WTC11 (cell line): ENCODE measurements around the gene ROBO1. TPM values are rescaled to one million over a fixed set of nuclear protein-coding genes. Genes with fewer than 3 reads are reported as not detected.

Experiments
- ATAC-seq: fragments of 200-7000 bp; cut with Tn5 transposase; 2 replicates; pipeline ENCODE4 v1.10.0; 2021; ENCODE audit warnings: mild to moderate bottlenecking, moderate library complexity
- CTCF ChIA-PET: fragments of 300-600 bp; sonication (Branson Sonifier 250); formaldehyde crosslinking; loops from one replicate; lab custom pipeline; 2021; ENCODE audit warnings: antibody characterized with exemption; lab: Charles Lee
- POLR2A ChIA-PET: fragments of 350-600 bp; sonication (Branson Sonifier 250); formaldehyde crosslinking; loops from one replicate; lab custom pipeline; 2021; ENCODE audit warnings: antibody characterized with exemption; lab: Charles Lee
- DNase-seq: peaks from one replicate; pipeline ENCODE4 v3.0.0; 2021; ENCODE audit warnings: low spot score
- H3K27ac Mint-ChIP-seq: 2 replicates; pipeline ENCODE4 v1.8.0; 2021; ENCODE audit warnings: mixed read lengths
- H3K27me3 Mint-ChIP-seq: 2 replicates; pipeline ENCODE4 v1.8.0; 2021; ENCODE audit warnings: low read depth, mild to moderate bottlenecking, moderate library complexity, mixed read lengths
- H3K36me3 Mint-ChIP-seq: 2 replicates; pipeline ENCODE4 v1.8.0; 2021; ENCODE audit warnings: mixed read lengths
- H3K4me1 Mint-ChIP-seq: 2 replicates; pipeline ENCODE4 v1.8.0; 2022; ENCODE audit warnings: mixed read lengths
- H3K4me3 Mint-ChIP-seq: 2 replicates; pipeline ENCODE4 v1.8.0; 2021; ENCODE audit warnings: mild to moderate bottlenecking, moderate library complexity, mixed read lengths
- H3K9me3 Mint-ChIP-seq: 2 replicates; pipeline ENCODE4 v1.8.0; 2021; ENCODE audit warnings: mixed read lengths
- ATF2 ChIP-seq: sonication (generic); formaldehyde crosslinking; IDR thresholded peaks from 2 replicates; pipeline ENCODE4 v1.8.1; 2022; ENCODE audit warnings: low read depth, missing genetic modification reagents, borderline replicate concordance
- ATF6 ChIP-seq: sonication (generic); formaldehyde crosslinking; IDR thresholded peaks from 2 replicates; pipeline ENCODE4 v1.8.1; 2023; ENCODE audit warnings: mild to moderate bottlenecking, missing genetic modification reagents
- CBFB ChIP-seq: sonication (generic); formaldehyde crosslinking; IDR thresholded peaks from 2 replicates; pipeline ENCODE4 v1.8.1; 2022; ENCODE audit warnings: mild to moderate bottlenecking, low read depth, missing genetic modification reagents
- GABPB1 ChIP-seq: sonication (generic); formaldehyde crosslinking; IDR thresholded peaks from 2 replicates; pipeline ENCODE4 v1.8.1; 2023; ENCODE audit warnings: mild to moderate bottlenecking, missing genetic modification reagents
- HMGXB4 ChIP-seq: sonication (generic); formaldehyde crosslinking; IDR thresholded peaks from 2 replicates; pipeline ENCODE4 v1.8.1; 2023; ENCODE audit warnings: mild to moderate bottlenecking, moderate library complexity, missing genetic modification reagents
- MYBL2 ChIP-seq: sonication (generic); formaldehyde crosslinking; IDR thresholded peaks from 2 replicates; pipeline ENCODE4 v1.8.1; 2023; ENCODE audit warnings: mild to moderate bottlenecking, moderate library complexity, missing genetic modification reagents
- NFE2L1 ChIP-seq: sonication (generic); formaldehyde crosslinking; IDR thresholded peaks from 2 replicates; pipeline ENCODE4 v1.8.1; 2023; ENCODE audit warnings: missing genetic modification reagents
- STAT6 ChIP-seq: sonication (generic); formaldehyde crosslinking; conservative IDR thresholded peaks from 2 replicates; pipeline ENCODE4 v1.8.1; 2023; ENCODE audit warnings: mild to moderate bottlenecking, low read depth, missing genetic modification reagents, moderate library complexity
- TCF7 ChIP-seq: sonication (generic); formaldehyde crosslinking; IDR thresholded peaks from 2 replicates; pipeline ENCODE4 v1.8.0; 2022; ENCODE audit warnings: mild to moderate bottlenecking, low read depth, missing genetic modification reagents, moderate library complexity
- TEAD4 ChIP-seq: sonication (generic); formaldehyde crosslinking; IDR thresholded peaks from 2 replicates; pipeline ENCODE4 v1.8.0; 2022; ENCODE audit warnings: mild to moderate bottlenecking, missing genetic modification reagents
- ZNF219 ChIP-seq: sonication (generic); formaldehyde crosslinking; IDR thresholded peaks from 2 replicates; pipeline ENCODE4 v1.8.0; 2023; ENCODE audit warnings: missing genetic modification reagents, mild to moderate bottlenecking, borderline replicate concordance
- ZNF532 ChIP-seq: fragments of 250-450 bp; sonication (Bioruptor Pico); IDR thresholded peaks from 2 replicates; pipeline ENCODE4 v1.9.0; 2021; ENCODE audit warnings: mild to moderate bottlenecking, borderline replicate concordance
- ZNF671 ChIP-seq: fragments of 250-450 bp; sonication (Bioruptor Pico); IDR thresholded peaks from 2 replicates; pipeline ENCODE4 v1.8.0; 2021; ENCODE audit warnings: mild to moderate bottlenecking
- ZSCAN18 ChIP-seq: fragments of 250-450 bp; sonication (Bioruptor Pico); IDR thresholded peaks from 2 replicates; pipeline ENCODE4 v2.1.2; 2022; ENCODE audit warnings: mild to moderate bottlenecking, moderate library complexity
- total RNA-seq: library from RNA; stranded (reverse); gene quantifications from 3 replicates; pipeline ENCODE4 v1.2.3, GENCODE V29; 2021
- TF ChIP-seq, protein P1 (sequence below): sonication (generic); formaldehyde crosslinking; IDR thresholded peaks from 2 replicates; pipeline ENCODE4 v1.8.1; 2022; ENCODE audit warnings: low read depth, mild to moderate bottlenecking, moderate library complexity, missing genetic modification reagents, borderline replicate concordance
- TF ChIP-seq, protein P2 (sequence below): sonication (generic); formaldehyde crosslinking; IDR thresholded peaks from 2 replicates; pipeline ENCODE4 v1.8.1; 2022; ENCODE audit warnings: missing genetic modification reagents, borderline replicate concordance
- TF ChIP-seq, protein P3 (sequence below): sonication (generic); formaldehyde crosslinking; IDR thresholded peaks from 2 replicates; pipeline ENCODE4 v1.8.0; 2023; ENCODE audit warnings: missing genetic modification reagents

ROBO1 gene
- total RNA-seq, 1 experiment from 2014 or later = 90.9 TPM

GRCh38 chr3:78754066-78754743 is 1013.6 kb downstream of the ROBO1 start:
- ATAC-seq (no peak), DNase-seq (no peak)
- Mint-ChIP-seq H3K27ac (no peak overlapping the region), H3K27me3 (no peaks in the 10 kb centered on the region), H3K4me3 (no peak overlapping the region), H3K9me3 (no peaks in the 10 kb centered on the region), H3K36me3 (no peaks in the 10 kb centered on the region), H3K4me1 (peaks cover 11% of the 10 kb centered on the region)
- POLR2A ChIA-PET = no interaction called here
- CTCF ChIA-PET = interaction anchor here (0.7 kb wide), 1 partner anchor 49 kb away, joined by 3 read pairs; no protein-coding TSS in a partner anchor
- no peak for TF ChIP-seq ZNF671 (CRISPR knock-in tag)
- TF ChIP-seq MYBL2 (CRISPR knock-in tag) = no peak
- TF ChIP-seq, protein P1, sequence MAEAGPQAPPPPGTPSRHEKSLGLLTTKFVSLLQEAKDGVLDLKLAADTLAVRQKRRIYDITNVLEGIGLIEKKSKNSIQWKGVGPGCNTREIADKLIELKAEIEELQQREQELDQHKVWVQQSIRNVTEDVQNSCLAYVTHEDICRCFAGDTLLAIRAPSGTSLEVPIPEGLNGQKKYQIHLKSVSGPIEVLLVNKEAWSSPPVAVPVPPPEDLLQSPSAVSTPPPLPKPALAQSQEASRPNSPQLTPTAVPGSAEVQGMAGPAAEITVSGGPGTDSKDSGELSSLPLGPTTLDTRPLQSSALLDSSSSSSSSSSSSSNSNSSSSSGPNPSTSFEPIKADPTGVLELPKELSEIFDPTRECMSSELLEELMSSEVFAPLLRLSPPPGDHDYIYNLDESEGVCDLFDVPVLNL (CRISPR knock-in tag) = no peak
- no peak for TF ChIP-seq ZSCAN18 (CRISPR knock-in tag)
- no peak for TF ChIP-seq ZNF532 (CRISPR knock-in tag)
- TF ChIP-seq ATF2 = no peak
- TF ChIP-seq STAT6 (CRISPR knock-in tag) = no peak
- no peak for TF ChIP-seq ZNF219 (CRISPR knock-in tag)
- no peak for TF ChIP-seq TCF7 (CRISPR knock-in tag)
- TF ChIP-seq, protein P2, sequence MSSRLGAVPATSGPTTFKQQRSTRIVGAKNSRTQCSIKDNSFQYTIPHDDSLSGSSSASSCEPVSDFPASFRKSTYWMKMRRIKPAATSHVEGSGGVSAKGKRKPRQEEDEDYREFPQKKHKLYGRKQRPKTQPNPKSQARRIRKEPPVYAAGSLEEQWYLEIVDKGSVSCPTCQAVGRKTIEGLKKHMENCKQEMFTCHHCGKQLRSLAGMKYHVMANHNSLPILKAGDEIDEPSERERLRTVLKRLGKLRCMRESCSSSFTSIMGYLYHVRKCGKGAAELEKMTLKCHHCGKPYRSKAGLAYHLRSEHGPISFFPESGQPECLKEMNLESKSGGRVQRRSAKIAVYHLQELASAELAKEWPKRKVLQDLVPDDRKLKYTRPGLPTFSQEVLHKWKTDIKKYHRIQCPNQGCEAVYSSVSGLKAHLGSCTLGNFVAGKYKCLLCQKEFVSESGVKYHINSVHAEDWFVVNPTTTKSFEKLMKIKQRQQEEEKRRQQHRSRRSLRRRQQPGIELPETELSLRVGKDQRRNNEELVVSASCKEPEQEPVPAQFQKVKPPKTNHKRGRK = no peak
- TF ChIP-seq, protein P3, sequence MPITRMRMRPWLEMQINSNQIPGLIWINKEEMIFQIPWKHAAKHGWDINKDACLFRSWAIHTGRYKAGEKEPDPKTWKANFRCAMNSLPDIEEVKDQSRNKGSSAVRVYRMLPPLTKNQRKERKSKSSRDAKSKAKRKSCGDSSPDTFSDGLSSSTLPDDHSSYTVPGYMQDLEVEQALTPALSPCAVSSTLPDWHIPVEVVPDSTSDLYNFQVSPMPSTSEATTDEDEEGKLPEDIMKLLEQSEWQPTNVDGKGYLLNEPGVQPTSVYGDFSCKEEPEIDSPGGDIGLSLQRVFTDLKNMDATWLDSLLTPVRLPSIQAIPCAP (CRISPR knock-in tag) = no peak
- TF ChIP-seq ATF6 (CRISPR knock-in tag) = no peak
- TF ChIP-seq NFE2L1 (CRISPR knock-in tag) = no peak
- TF ChIP-seq HMGXB4 (CRISPR knock-in tag) = no peak
- TF ChIP-seq CBFB (CRISPR knock-in tag) = no peak
- TF ChIP-seq GABPB1 = no peak
- TF ChIP-seq TEAD4 (CRISPR knock-in tag) = no peak
